Activated CD4-positive, alpha-beta T cell treated with anti-CD3 and anti-CD28 coated beads, Interleukin-2, amount 50 U/mL, for 24 hours (primary cell): ENCODE results near the gene HEXIM1.

Experiments
- DNase-seq, 2 donors: peaks; one replicate each; pipeline ENCODE4 v3.0.0-alpha.2; 2020; ENCODE audit warnings: low read depth in 1 of 2, low spot score in 1 of 2

Gene HEXIM1

GRCh38 chr17:45128989-45129388, 19.3 kb upstream of the HEXIM1 start:
- no peak for DNase-seq

- DNase-seq = no peak
Observed at GRCh38 chr17:45129426-45129939, 18.8 kb upstream of the HEXIM1 start.

- DNase-seq = no peak
Observed at GRCh38 chr17:45129940-45130680, 18.2 kb upstream of the HEXIM1 start.

GRCh38 chr17:45130681-45131615, 17.3 kb upstream of the HEXIM1 start:
- DNase-seq = no peak

GRCh38 chr17:45131616-45132319, 16.5 kb upstream of the HEXIM1 start:
- DNase-seq = peak in 1 of 2 donors; percentile 21

- no peak for DNase-seq
Observed at GRCh38 chr17:45132320-45132571, 16.0 kb upstream of the HEXIM1 start, which contains the start of gene PLCD3. Gene PLCD3 (minus strand): TSS chr17:45132515. CDS start chr17:45132410, 105 bp downstream.

GRCh38 chr17:45132572-45133463, 15.5 kb upstream of the HEXIM1 start:
- peak in 1 of 2 donors; percentile 51 for DNase-seq

- DNase-seq = peak; percentile 97 to 100
Observed at GRCh38 chr17:45135192-45135977, 12.9 kb upstream of the HEXIM1 start, which contains the start of gene ACBD4. Gene ACBD4 (plus strand): TSS chr17:45135687. CDS start chr17:45136145, 458 bp downstream.

- DNase-seq = no peak
Observed at GRCh38 chr17:45135978-45136791, 12.1 kb upstream of the HEXIM1 start.

- DNase-seq = no peak
Observed at GRCh38 chr17:45136846-45137560, 11.3 kb upstream of the HEXIM1 start.

- no peak for DNase-seq
Observed at GRCh38 chr17:45137561-45138305, 10.5 kb upstream of the HEXIM1 start.

- no peak for DNase-seq
Observed at GRCh38 chr17:45138911-45139532, 9.3 kb upstream of the HEXIM1 start.

GRCh38 chr17:45139533-45139920, 8.7 kb upstream of the HEXIM1 start:
- no peak for DNase-seq

- no peak for DNase-seq
Observed at GRCh38 chr17:45143094-45143670, 5.1 kb upstream of the HEXIM1 start.

GRCh38 chr17:45143767-45144198, 4.5 kb upstream of the HEXIM1 start:
- DNase-seq = no peak

GRCh38 chr17:45144199-45145034, 3.9 kb upstream of the HEXIM1 start:
- no peak for DNase-seq
